Measurements from ENCODE around the gene ARHGAP15.

The ARHGAP15 gene

GRCh38 chr2:143425896-143426295, 296.7 kb downstream of the ARHGAP15 start:
- no peak overlapping the region for H3K4me3 ChIP-seq (ENCODE audit: low read depth, low read length)
- no peak for DNase-seq (ENCODE audit: low read depth)
- TF ChIP-seq, protein P1, sequence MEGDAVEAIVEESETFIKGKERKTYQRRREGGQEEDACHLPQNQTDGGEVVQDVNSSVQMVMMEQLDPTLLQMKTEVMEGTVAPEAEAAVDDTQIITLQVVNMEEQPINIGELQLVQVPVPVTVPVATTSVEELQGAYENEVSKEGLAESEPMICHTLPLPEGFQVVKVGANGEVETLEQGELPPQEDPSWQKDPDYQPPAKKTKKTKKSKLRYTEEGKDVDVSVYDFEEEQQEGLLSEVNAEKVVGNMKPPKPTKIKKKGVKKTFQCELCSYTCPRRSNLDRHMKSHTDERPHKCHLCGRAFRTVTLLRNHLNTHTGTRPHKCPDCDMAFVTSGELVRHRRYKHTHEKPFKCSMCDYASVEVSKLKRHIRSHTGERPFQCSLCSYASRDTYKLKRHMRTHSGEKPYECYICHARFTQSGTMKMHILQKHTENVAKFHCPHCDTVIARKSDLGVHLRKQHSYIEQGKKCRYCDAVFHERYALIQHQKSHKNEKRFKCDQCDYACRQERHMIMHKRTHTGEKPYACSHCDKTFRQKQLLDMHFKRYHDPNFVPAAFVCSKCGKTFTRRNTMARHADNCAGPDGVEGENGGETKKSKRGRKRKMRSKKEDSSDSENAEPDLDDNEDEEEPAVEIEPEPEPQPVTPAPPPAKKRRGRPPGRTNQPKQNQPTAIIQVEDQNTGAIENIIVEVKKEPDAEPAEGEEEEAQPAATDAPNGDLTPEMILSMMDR (IDR thresholded peaks at IDR 0.05; ENCODE audit: low read depth, low read length, missing control alignments), result no peak

GRCh38 chr2:143426296-143426695, 297.1 kb downstream of the ARHGAP15 start:
- TF ChIP-seq, protein P1 (IDR thresholded peaks at IDR 0.05; ENCODE audit: low read depth, low read length, missing control alignments), result no peak
- DNase-seq (ENCODE audit: low read depth), result no peak
- H3K4me3 ChIP-seq (ENCODE audit: low read depth, low read length), result no peak overlapping the region

- TF ChIP-seq, protein P1 (IDR thresholded peaks at IDR 0.05; ENCODE audit: low read depth, low read length, missing control alignments), result no peak
- no peak for DNase-seq (ENCODE audit: low read depth)
- H3K4me3 ChIP-seq (ENCODE audit: low read depth, low read length), result no peak overlapping the region
Measured at GRCh38 chr2:143428700-143429099, 299.5 kb downstream of the ARHGAP15 start.

DNA sequence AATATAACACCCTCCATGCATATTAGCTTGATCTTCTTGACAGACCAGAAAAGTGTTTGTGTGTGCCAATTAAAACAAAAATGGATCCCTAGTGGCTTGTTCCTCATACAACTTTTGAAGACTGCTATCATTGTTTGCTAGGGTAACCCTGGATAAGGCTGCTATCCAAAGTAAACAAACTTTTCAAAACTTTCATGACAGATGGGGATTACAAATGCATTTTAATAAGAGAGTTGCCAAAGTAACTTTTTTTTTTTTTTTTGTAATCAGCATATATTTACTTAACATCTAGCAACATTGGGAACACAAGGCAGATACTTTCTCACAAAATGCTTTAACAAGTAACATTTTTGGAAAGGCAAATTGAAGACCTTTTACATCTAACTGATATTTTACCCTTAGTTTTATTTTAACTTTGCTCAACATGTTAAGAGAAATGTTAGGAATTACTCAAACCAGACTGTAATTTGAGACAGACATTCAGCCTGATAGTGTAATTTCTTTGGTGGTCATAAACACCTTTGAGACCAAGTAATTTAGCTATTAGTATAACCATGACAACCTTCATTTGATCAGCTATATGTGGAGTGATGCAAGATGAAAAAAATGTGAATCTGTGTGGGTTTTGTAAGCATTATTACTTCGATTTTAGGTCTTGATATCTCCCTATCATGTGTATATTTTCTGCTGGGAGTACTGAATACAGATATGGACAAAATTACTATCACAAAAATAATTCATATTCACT, 300.9 kb downstream of the ARHGAP15 start:
- DNase-seq (ENCODE audit: low read depth), result no peak
- TF ChIP-seq, protein P1 (IDR thresholded peaks at IDR 0.05; ENCODE audit: low read depth, low read length, missing control alignments), result no peak
- no peak overlapping the region for H3K4me3 ChIP-seq (ENCODE audit: low read depth, low read length)

DNA sequence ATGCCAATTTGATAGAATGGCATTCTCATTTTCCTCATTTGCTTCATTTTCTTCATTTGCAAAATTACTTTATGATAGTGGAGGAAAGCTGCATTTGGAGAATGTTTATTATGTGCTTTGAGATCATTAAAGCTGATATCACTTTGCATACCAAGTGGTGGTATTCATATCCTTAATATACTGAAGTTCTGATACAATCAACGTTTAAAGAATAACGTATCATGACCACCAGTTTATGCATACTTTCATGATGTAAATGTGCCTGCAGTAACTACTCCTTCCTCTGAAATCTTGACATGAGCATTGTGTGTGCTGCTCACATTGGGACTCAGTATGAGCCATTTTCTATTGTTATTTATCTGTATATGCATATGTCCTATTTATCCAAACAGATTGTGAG, 302.1 kb downstream of the ARHGAP15 start:
- H3K4me3 ChIP-seq (ENCODE audit: low read depth, low read length), result no peak overlapping the region
- TF ChIP-seq, protein P1 (IDR thresholded peaks at IDR 0.05; ENCODE audit: low read depth, low read length, missing control alignments), result no peak
- DNase-seq (ENCODE audit: low read depth), result no peak

GRCh38 chr2:143433251-143433650, 304.0 kb downstream of the ARHGAP15 start:
- no peak overlapping the region for H3K4me3 ChIP-seq (ENCODE audit: low read depth, low read length)
- no peak for DNase-seq (ENCODE audit: low read depth)
- TF ChIP-seq, protein P1 (IDR thresholded peaks at IDR 0.05; ENCODE audit: low read depth, low read length, missing control alignments), result no peak

DNA sequence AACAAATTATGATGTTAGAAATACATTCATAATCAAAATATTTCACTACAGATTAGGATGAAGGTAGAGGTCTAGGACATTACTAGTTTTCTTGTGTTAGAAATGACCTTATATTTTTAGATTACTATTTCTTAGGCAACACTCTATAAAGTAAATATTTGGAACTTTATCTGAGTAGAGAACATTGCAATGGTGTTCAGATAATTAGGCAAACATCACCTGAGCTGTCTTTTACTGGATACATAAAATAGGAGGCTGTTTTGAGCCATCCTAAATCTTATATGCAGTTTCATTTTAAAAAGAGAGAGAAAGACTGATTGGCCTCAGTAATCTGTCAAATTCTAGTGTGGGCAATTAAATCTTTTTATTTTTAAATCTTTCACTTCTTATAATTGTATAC, 304.6 kb downstream of the ARHGAP15 start:
- TF ChIP-seq, protein P1 (IDR thresholded peaks at IDR 0.05; ENCODE audit: low read depth, low read length, missing control alignments), result no peak
- no peak overlapping the region for H3K4me3 ChIP-seq (ENCODE audit: low read depth, low read length)
- DNase-seq (ENCODE audit: low read depth), result no peak

All from GM12864 (cell line).